Testis (tissue), 3 donors: Measurements from ENCODE around the gene ODC1. TPM values are rescaled to one million over a fixed set of nuclear protein-coding genes. Genes with fewer than 3 reads are reported as not detected.

Experiments
- DNase-seq: peaks from one replicate; pipeline ENCODE4 v3.0.0-alpha.2; 2019
- H3K27ac ChIP-seq, 2 donors: fragments of 200-600 bp; sonication (generic); one replicate each; pipeline ENCODE4 v1.5.1; 2019
- H3K27me3 ChIP-seq: fragments of 200-600 bp; sonication (generic); one replicate; pipeline ENCODE4 v1.5.1; 2019
- H3K36me3 ChIP-seq: fragments of 200-600 bp; sonication (generic); one replicate; pipeline ENCODE4 v1.5.1; 2017; ENCODE audit warnings: low read depth; ENCODE audit errors: missing control alignments
- H3K4me1 ChIP-seq: fragments of 200-600 bp; sonication (generic); one replicate; pipeline ENCODE4 v1.5.1; 2019
- H3K4me3 ChIP-seq, 2 donors: fragments of 200-600 bp; sonication (generic); one replicate each; pipeline ENCODE4 v1.5.1; 2017 to 2019
- H3K9me3 ChIP-seq: fragments of 200-600 bp; sonication (generic); one replicate; pipeline ENCODE4 v1.5.1; 2017
- POLR2A ChIP-seq: fragments of 450-650 bp; IDR thresholded peaks from one replicate; pipeline ENCODE4 v1.6.1; 2017; ENCODE audit warnings: antibody characterized with exemption, mild to moderate bottlenecking, moderate library complexity
- WGBS, 2 donors: methylation state at CpG; one replicate each; pipeline ENCODE4 v1.1.5; 2018; 5-methylcytosine and 5-hydroxymethylcytosine counted together
- intact Hi-C: fragments of 100-400 bp; cut with DNase I; formaldehyde crosslinking; loops from one replicate; pipeline ENCODE4 v1.15.1; 2023; ENCODE audit warnings: low total_unique reads
- polyA plus RNA-seq: library from polyadenylated mRNA; stranded (reverse); fragments of 350-450 nt; fragmentation: Illumina TruSeq; extraction: RNeasy Lipid Tissue Mini Kit (QIAGEN cat#74804); gene quantifications from one replicate; pipeline ENCODE4 v1.2.3, GENCODE V29; 2014; ENCODE audit warnings: low read depth, low replicate concordance; ENCODE audit not compliant: insufficient read depth
- small RNA-seq, 2 donors: library from RNA; depleted of rRNA; stranded (forward); fragments of <200 nt; gene quantifications; one replicate each; pipeline ENCODE3, GENCODE V24; 2016
- total RNA-seq, 2 donors: library from RNA; depleted of rRNA; stranded (reverse); fragments of >200 nt; gene quantifications; one replicate each; pipeline ENCODE4 v1.2.3, GENCODE V29; 2016
- TF ChIP-seq, protein P1 (sequence below), 3 experiments: fragments of 450-650 bp in 2 of 3; fragments of 200-600 bp in 1 of 3; sonication (generic) in 1 of 3; IDR thresholded peaks; one replicate each; pipeline ENCODE4 v1.5.1; 2016 to 2019; ENCODE audit warnings: antibody characterized with exemption in 3 of 3, mild to moderate bottlenecking in 2 of 3, moderate library complexity in 1 of 3

Gene ODC1
- total and polyA plus RNA-seq, 3 donors from 2014 or later = 208 to 321 (median 309) TPM

DNA sequence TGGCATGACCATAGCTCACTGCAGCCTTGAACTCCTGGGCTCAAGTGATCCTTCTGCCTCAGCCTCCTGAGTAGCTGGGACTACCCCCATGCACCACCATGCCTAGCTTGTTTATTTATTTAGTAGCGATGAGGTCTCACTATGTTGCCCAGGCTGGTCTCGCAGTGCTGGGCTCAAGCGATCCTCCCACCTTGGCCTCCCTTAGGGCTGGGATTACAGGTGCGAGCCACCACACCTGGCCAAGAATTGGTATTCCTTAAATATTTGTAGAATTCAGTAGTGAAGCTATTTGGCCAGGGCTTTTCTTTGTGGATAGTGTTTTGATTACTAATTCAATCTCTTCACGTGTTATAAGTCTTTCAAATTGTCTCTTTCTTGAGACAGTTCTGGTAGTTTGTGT lies 56.0 kb downstream of the ODC1 start:
- intact Hi-C loops = no loop called here
- Histone ChIP-seq H3K4me1 (peaks cover 6% of the 10 kb centered on the region), H3K9me3 (no peaks in the 10 kb centered on the region), H3K36me3 (no peaks in the 10 kb centered on the region), H3K27me3 (no peaks in the 10 kb centered on the region), H3K27ac (no peak overlapping the region), H3K4me3 (no peak overlapping the region)
- no peak for TF ChIP-seq POLR2A
- TF ChIP-seq, protein P1, sequence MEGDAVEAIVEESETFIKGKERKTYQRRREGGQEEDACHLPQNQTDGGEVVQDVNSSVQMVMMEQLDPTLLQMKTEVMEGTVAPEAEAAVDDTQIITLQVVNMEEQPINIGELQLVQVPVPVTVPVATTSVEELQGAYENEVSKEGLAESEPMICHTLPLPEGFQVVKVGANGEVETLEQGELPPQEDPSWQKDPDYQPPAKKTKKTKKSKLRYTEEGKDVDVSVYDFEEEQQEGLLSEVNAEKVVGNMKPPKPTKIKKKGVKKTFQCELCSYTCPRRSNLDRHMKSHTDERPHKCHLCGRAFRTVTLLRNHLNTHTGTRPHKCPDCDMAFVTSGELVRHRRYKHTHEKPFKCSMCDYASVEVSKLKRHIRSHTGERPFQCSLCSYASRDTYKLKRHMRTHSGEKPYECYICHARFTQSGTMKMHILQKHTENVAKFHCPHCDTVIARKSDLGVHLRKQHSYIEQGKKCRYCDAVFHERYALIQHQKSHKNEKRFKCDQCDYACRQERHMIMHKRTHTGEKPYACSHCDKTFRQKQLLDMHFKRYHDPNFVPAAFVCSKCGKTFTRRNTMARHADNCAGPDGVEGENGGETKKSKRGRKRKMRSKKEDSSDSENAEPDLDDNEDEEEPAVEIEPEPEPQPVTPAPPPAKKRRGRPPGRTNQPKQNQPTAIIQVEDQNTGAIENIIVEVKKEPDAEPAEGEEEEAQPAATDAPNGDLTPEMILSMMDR (IDR thresholded peaks at IDR 0.05) = no peak
- no peak for DNase-seq
- WGBS, 2 donors = 87 to 88% methylated on average over 5 of the region's 5 CpGs

DNA sequence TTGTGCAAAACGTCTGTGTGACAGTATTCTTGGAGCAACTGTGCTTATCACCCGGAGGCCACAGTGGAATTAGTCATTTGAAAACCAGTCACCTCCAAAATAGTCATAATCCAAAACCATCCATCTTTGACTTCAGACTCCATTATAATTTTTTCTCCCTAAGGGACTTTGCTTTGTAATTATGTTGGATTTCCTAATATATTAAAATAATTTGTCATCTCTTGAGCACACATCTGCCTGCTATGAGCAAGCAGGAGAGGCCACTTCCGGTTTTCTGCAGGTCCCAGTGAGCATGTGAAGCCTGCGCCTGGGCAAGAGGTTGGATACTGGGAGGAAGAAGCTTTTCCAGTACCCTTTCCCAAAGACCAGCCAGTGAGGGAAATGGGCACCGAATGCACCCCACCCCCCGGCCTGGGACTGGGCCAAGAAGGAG lies 57.7 kb downstream of the ODC1 start:
- H3K9me3 ChIP-seq = no peaks in the 10 kb centered on the region
- peaks cover 6% of the 10 kb centered on the region for H3K4me1 ChIP-seq
- H3K36me3 ChIP-seq = no peaks in the 10 kb centered on the region
- TF ChIP-seq, protein P1 (IDR thresholded peaks at IDR 0.05) = no peak
- no peak for TF ChIP-seq POLR2A
- H3K4me3 ChIP-seq = no peak overlapping the region
- 80 to 90% methylated on average over 6 of the region's 6 CpGs for WGBS, 2 donors
- H3K27ac ChIP-seq = no peak overlapping the region
- no peak for DNase-seq
- intact Hi-C loops = no loop called here
- no peaks in the 10 kb centered on the region for H3K27me3 ChIP-seq

Small RNAs within 50 kb of the gene (small RNA-seq; reads per million reads assigned to genes)
- gene SNORA80B = 55.5 to 56.3 reads per million in 2 donors

Other genes with a start within 250 kb of the ODC1 start
- gene HPCAL1, start 145.4 kb downstream of the ODC1 start, total RNA-seq = 100 to 1,000 TPM; 215 to 263 TPM
- 99.5 TPM for gene HPCAL1, start 145.4 kb downstream of the ODC1 start, polyA plus RNA-seq
- 10 to 100 TPM; 31.3 to 35.6 TPM for gene NOL10, start 241.6 kb upstream of the ODC1 start, total RNA-seq
- 20.4 TPM for gene NOL10, start 241.6 kb upstream of the ODC1 start, polyA plus RNA-seq